Measurements from ENCODE around the gene SCN11A.
"Not testable (repeated sequence)": the region's sequence is repeated elsewhere in the genome, so short reads cannot be mapped to it uniquely, and the experiment has no call there.

Gene SCN11A

DNA sequence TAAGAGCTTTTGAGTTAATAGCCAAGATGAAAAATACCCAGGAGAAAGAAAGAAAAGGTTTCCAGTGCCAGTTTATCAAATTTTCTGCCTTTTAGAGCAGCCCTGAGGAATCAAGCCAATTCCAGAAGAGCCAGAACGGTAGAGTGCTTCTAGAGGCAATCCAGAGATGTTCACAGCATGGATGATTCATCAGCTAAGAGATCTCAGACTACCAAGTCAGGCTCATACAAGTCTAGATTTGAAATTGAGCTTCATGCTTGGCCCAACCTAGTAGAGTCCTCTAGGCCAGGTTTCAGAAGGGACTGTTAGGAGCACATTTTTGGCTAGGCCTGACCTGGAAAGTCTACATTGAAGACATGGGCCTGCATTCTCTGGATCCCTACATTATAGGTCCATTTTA is 15.5 kb upstream of the SCN11A start:
- in situ Hi-C loops (cut with MboI; ENCODE audit: low sequenced_read_pairs), result no loop called here

GRCh38 chr3:39065197-39065596 is 13.5 kb upstream of the SCN11A start:
- in situ Hi-C loops (cut with MboI; ENCODE audit: low sequenced_read_pairs), result no loop called here

DNA sequence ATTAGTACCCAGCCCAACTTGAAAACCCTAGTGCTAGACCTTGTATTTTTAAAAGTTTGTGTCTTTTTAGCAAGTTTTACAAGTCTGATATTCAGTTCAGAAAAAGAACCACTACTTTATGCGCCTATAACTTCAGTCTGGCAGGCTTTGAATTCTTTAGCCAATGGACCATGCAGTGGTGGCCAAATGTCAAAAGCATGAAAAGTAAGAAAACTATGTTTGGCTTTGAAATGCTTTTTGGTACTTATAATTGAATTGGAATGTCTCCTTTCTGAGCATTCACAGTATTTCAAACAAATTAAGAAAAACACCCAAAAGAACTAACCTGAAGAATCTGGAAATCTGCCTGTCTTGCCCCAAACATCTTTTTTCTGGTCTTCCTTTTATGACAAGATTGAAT is 12.9 kb upstream of the SCN11A start:
- in situ Hi-C loops (cut with MboI; ENCODE audit: low sequenced_read_pairs), result no loop called here

GRCh38 chr3:39063143-39063542 is 11.4 kb upstream of the SCN11A start:
- in situ Hi-C loops (cut with MboI; ENCODE audit: low sequenced_read_pairs), result no loop called here

DNA sequence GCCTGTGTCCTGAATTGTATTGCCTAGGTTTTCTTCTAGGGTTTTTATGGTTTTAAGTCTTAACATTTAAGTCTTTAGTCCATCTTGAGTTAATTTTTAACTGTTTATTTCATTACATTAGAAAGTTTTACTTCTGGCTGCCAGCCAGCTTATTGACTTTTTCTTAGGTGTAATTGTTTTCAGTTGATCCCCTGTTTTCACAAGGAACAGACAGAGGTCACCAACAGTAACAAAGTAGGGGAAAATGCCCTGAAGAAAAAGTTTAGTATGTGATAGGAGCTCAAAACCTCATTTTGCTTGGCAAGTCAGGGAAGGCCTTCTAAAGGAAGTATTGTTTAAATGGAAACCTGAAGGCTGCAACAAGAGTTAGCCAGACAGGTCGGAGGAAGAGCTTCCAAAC is 10.4 kb upstream of the SCN11A start:
- in situ Hi-C loops (cut with MboI; ENCODE audit: low sequenced_read_pairs), result no loop called here

DNA sequence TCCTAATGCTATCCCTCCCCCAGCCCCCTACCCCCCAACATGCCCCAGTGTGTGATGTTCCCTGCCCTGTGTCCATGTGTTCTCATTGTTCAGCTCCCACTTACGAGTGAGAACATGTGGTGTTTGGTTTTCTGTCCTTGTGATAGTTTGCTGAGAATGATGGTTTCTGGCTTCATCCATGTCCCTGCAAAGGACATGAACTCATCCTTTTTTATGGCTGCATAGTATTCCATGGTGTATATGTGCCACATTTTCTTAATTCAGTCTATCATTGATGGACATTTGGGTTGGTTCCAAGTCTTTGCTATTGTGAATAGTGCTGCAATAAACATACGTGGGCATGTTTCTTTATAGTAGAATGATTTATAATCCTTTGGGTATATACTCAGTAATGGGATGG is 9.5 kb upstream of the SCN11A start:
- in situ Hi-C loops (cut with MboI; ENCODE audit: low sequenced_read_pairs), result not testable (repeated sequence)

DNA sequence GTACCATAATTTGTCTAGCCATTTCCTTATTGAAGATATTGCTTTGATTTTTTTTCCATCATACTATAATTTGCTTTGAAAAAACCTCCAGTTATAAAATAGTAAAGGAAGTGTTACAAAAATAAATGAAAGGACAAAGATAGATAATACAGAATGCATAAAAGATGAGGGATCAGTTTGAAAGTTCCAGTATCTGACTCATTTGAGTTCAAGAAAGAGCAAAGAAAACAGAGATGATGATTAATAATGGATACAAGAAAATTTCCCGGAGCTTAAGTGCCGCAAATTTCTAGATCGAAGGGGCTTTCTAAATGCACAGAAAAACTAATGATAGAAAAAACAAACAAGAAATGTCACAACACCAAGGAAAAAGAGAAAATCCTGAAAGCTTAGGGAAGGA is 4.4 kb upstream of the SCN11A start:
- in situ Hi-C loops (cut with MboI; ENCODE audit: low sequenced_read_pairs), result no loop called here

DNA sequence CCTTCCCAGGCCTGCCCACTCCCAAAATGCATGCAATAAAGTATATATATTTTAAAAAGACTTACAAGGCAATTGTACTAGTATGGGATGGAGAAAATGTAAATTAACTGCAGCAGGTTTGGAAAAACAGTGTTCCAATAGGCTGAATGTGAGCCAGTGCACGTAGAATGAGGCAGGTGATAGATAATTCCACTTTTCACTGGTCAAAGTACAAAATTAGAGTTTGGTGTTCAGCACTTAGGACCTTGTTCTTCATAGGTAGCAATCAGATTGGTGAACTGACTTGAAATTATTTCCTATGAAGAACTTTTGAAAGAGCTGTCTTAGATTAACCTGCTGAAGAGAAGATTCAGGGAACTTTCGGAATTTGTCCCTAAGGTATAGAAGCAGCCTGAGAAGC is 2.0 kb upstream of the SCN11A start:
- in situ Hi-C loops (cut with MboI; ENCODE audit: low sequenced_read_pairs), result no loop called here

- in situ Hi-C loops (cut with MboI; ENCODE audit: low sequenced_read_pairs), result no loop called here
These were observed 839 bp upstream of the SCN11A start for GRCh38 chr3:39052583-39052982.

DNA sequence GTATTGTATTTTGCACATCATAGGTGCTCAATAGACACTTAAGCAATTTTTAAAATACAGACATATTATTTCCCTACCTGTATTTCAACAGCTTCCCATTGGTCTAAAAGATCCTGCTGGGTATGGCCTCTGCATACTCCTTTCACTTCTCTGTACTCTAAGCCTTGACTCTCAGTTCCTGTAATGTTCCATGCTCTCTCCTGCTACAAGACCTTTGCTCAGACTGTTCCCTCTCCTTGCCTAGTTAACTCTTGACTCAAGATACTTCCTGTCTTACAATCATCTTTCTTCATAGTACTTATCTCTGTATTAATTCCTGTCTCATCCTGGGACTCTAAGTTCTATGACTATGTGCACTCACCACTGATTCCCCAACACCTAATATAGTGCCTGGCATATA is 1.7 kb downstream of the SCN11A start:
- in situ Hi-C loops (cut with MboI; ENCODE audit: low sequenced_read_pairs), result no loop called here

- in situ Hi-C loops (cut with MboI; ENCODE audit: low sequenced_read_pairs), result no loop called here
These were observed 13.6 kb downstream of the SCN11A start for GRCh38 chr3:39038165-39038564.

GRCh38 chr3:39029556-39029955 is 22.2 kb downstream of the SCN11A start:
- in situ Hi-C loops (cut with MboI; ENCODE audit: low sequenced_read_pairs), result no loop called here

- in situ Hi-C loops (cut with MboI; ENCODE audit: low sequenced_read_pairs), result no loop called here
These were observed 23.2 kb downstream of the SCN11A start for GRCh38 chr3:39028546-39028945.

GRCh38 chr3:39025222-39025970 is 26.3 kb downstream of the SCN11A start:
- in situ Hi-C loops (cut with MboI; ENCODE audit: low sequenced_read_pairs), result no loop called here

DNA sequence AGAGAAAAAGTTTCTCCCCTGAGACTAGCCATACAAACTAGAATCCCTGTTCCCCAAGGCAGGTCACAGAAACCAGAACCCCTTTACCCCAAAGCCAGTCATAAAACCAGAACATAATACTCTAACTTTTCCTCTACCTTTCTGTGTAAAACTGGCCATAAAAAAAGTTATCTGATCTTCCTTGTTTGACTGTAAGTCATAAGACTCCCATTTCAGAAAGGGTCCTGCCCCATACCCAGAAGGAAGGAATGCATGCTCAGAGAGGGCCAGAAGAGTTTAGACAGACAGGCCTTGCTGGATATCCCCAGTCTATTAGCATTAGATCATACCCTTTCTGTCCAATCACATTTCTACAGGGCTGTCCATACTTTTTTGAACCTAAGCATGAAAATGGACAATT is 27.2 kb downstream of the SCN11A start:
- in situ Hi-C loops (cut with MboI; ENCODE audit: low sequenced_read_pairs), result no loop called here

DNA sequence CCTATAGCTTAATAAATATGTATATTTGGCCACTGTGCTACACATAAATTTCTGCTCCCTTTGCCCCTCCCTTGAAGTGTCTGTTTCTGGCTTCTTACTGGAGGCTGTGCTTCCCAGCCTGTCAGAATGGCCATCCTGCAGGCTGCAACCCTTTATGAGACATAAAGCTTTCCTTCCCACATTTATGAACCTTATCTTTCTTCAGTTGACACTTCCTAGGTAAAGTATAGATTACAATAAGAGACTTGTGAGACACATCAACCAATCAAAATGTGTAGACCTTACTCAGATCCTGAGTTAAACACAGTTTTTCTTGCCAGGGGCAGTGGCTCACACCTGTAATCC is 29.5 kb downstream of the SCN11A start:
- in situ Hi-C loops (cut with MboI; ENCODE audit: low sequenced_read_pairs), result no loop called here

DNA sequence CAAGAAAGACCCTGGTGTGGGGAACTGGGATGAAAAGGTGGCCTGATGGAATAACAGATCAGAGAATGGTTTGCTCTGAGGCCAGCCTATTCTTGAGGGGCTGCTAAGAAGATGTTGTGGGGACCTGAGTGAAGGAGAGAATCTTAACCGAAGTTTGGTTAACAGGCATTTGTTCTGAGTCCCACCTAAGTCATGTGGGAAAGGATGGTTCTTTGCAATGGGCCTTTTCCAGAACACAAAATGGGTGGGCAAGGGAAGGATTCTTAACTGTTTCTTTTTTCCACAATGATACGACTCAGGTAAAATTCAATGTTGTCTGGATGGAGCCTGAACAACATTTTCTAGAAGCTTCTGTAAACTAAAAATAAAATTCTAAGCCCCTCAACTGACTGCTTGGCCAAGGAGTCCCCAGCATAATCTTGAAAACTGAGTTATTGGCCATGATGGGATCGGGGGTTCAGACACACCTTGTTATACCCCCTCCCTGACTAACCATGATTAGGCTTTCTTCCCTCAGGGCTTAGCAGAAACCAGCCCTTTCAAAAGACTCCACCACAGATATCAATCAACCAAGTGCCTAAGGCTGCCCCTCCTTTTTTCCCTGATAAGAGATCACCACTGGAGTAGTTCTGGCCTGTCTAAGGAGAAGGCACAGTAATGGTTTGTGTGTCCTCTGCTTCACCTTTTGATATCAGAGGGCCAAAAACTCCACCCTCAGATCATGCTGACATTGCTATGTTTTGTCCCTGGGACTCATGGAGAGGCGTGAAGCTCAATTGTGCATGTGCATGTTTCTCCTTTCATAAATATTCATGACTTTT is 30.1 kb downstream of the SCN11A start:
- in situ Hi-C loops (cut with MboI; ENCODE audit: low sequenced_read_pairs), result no loop called here

GRCh38 chr3:39021029-39021428 is 30.7 kb downstream of the SCN11A start:
- in situ Hi-C loops (cut with MboI; ENCODE audit: low sequenced_read_pairs), result no loop called here

DNA sequence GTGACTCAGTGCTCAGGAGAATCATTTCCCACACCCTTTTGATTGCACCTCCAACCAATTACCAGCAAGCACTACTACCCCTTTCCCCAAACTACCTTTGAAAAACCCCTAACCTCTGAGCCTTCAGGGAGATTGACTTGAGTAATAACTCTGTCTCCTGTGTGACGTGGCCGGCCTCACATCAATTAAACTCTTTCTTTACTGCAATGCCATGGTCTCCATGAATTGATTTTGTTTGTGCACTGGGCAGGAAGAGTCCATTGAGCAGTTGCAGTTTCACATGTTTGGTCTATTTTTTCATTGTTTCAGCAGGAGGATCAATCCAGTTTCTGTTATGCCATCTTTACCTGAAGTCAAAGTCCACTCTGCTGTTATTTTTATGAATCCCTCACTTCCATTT is 32.4 kb downstream of the SCN11A start:
- in situ Hi-C loops (cut with MboI; ENCODE audit: low sequenced_read_pairs), result no loop called here

- in situ Hi-C loops (cut with MboI; ENCODE audit: low sequenced_read_pairs), result no loop called here
These were observed 36.3 kb downstream of the SCN11A start for GRCh38 chr3:39015418-39015817.

DNA sequence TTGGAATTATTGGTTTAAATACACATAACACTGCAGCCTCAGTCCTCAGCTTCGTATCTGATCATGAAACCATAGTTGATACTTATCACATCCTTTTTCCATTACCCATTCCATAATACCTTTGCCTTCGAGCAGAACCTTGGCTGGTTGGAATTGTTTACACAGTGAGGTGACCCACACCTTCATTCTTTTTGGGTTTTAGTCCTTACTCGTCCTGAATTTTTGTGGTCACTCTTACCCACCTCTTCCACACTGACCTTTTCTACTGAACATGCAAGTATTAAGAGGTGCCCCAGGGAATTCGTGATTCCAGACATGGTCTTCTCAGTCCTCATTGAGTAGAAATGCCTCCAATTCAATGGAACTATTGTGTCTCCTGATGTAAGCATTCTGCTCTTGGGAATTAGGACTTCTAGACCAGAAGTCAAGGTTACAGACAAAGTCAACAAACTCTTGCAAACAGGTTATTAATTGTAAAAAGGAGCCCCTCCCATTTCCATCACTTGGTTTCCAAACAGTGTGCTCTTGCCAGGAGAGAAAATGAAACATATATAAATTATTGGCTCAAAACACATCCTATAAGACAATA is 37.7 kb downstream of the SCN11A start:
- in situ Hi-C loops (cut with MboI; ENCODE audit: low sequenced_read_pairs), result no loop called here

- in situ Hi-C loops (cut with MboI; ENCODE audit: low sequenced_read_pairs), result no loop called here
These were observed 38.5 kb downstream of the SCN11A start for GRCh38 chr3:39013289-39013688.
